Measurements from ENCODE around the gene GMDS. TPM values are rescaled to one million over a fixed set of nuclear protein-coding genes. Genes with fewer than 3 reads are reported as not detected.

Gene GMDS
- total RNA-seq, 1 experiment from 2014 or later, result 27.6 TPM

- Histone ChIP-seq H2BK15ac (ENCODE audit: low read depth, low read length) (no peak overlapping the region), H3K9ac (ENCODE audit: extremely low read depth, insufficient read length, low read length) (no peak overlapping the region), H4K5ac (ENCODE audit: insufficient read length, low read depth, low read length) (no peak overlapping the region), H3K23me2 (ENCODE audit: insufficient read length, low read depth, low read length, poor library complexity, severe bottlenecking) (no peaks in the 10 kb centered on the region), H2BK5ac (ENCODE audit: insufficient read length, low read length) (no peak overlapping the region), H3K27ac (ENCODE audit: insufficient read length, low read depth, low read length) (no peak overlapping the region), H3T11ph (ENCODE audit: low read length) (no peak overlapping the region), H3K4me1 (ENCODE audit: insufficient read depth, low read length) (no peaks in the 10 kb centered on the region), H4K8ac (replicated peaks; ENCODE audit: insufficient read length, low read depth, low read length) (no peak overlapping the region), H2BK12ac (ENCODE audit: insufficient read length, low read depth, low read length) (no peak overlapping the region), H3K14ac (ENCODE audit: insufficient read depth, low read length) (no peak overlapping the region), H3K27me3 (ENCODE audit: insufficient read depth, low read length) (no peaks in the 10 kb centered on the region), H2BK20ac (ENCODE audit: low read depth, low read length, poor library complexity, severe bottlenecking) (no peak overlapping the region), H2BK120ac (ENCODE audit: low read depth, low read length, poor library complexity, severe bottlenecking) (no peak overlapping the region), H2AFZ (ENCODE audit: low read length) (no peak overlapping the region), H2AK5ac (ENCODE audit: insufficient read length, low read length) (no peak overlapping the region), H3K23ac (ENCODE audit: insufficient read length, low read depth, low read length) (no peak overlapping the region), H3K56ac (ENCODE audit: insufficient read length, low read depth, low read length) (no peak overlapping the region), H3K79me1 (ENCODE audit: insufficient read depth, low read depth, low read length, poor library complexity, severe bottlenecking) (no peaks in the 10 kb centered on the region), H4K91ac (ENCODE audit: insufficient read length, low read depth, low read length) (no peak overlapping the region), H4K20me1 (ENCODE audit: control insufficient read depth, insufficient read depth, insufficient read length) (no peaks in the 10 kb centered on the region), H3K18ac (ENCODE audit: insufficient read length, low read depth, low read length) (no peak overlapping the region), H3K4ac (ENCODE audit: low read depth, low read length) (no peak overlapping the region), H3K79me2 (ENCODE audit: insufficient read depth, low read length) (0 out of 2 replicates have a peak, but pooled peaks cover 3% of the 10 kb centered on the region), H3K4me2 (ENCODE audit: insufficient read depth, insufficient read length, low read length) (no peak overlapping the region), H3K9me3 (ENCODE audit: control insufficient read depth, low read depth, low read length) (no peaks in the 10 kb centered on the region)
- TF ChIP-seq CTCF (conservative IDR thresholded peaks at IDR 0.05), result no peak
- H3K9me3 Mint-ChIP-seq, result no peaks in the 10 kb centered on the region
- WGBS (ENCODE audit: extremely low coverage, insufficient read length, low lambda C conversion rate), result 100% methylated on average over 1 of the region's 5 CpGs
- no peaks in the 10 kb centered on the region for H3K36me3 Mint-ChIP-seq (ENCODE audit: insufficient read depth in 1 of 3, low read depth in 3 of 3)
- no peak for DNase-seq
- H3K4me1 Mint-ChIP-seq, result peaks cover 2 to 4% of the 10 kb centered on the region in 2 experiments; a peak in 1 of 4 replicates
- no peak overlapping the region for H3K27ac Mint-ChIP-seq
- H3K27me3 Mint-ChIP-seq (ENCODE audit: low read depth), result no peaks in the 10 kb centered on the region
- H3K4me3 Mint-ChIP-seq, result no peak overlapping the region
Observed at GRCh38 chr6:2111162-2111677, 134.2 kb downstream of the GMDS start.
